Spinal cord (tissue), 10 donors: Measurements from ENCODE around the gene CDC42EP2. TPM values are rescaled to one million over a fixed set of nuclear protein-coding genes. Genes with fewer than 3 reads are reported as not detected.

Source experiments
- DNase-seq, 6 donors: peaks; one replicate each; pipeline versions ENCODE4 v3.0.0 to v3.0.0-alpha.2; 2013 to 2015; ENCODE audit warnings: low spot score in 6 of 6, low read depth in 4 of 6
- H3K27ac ChIP-seq: one replicate; pipeline ENCODE4 v1.5.1; 2013; ENCODE audit warnings: low read depth, low read length, control low read depth
- H3K27me3 ChIP-seq: one replicate; pipeline ENCODE4 v1.6.1; 2013; ENCODE audit warnings: low read length; ENCODE audit not compliant: control insufficient read depth, insufficient read depth
- H3K36me3 ChIP-seq: one replicate; pipeline ENCODE4 v1.6.1; 2013; ENCODE audit warnings: low read length; ENCODE audit not compliant: control insufficient read depth, insufficient read depth
- H3K4me1 ChIP-seq: one replicate; pipeline ENCODE4 v1.6.1; 2013; ENCODE audit warnings: low read length; ENCODE audit not compliant: control insufficient read depth, insufficient read depth
- H3K4me3 ChIP-seq: one replicate; pipeline ENCODE4 v1.5.1; 2013; ENCODE audit warnings: low read depth, low read length, control low read depth
- H3K9me3 ChIP-seq: one replicate; pipeline ENCODE4 v1.6.1; 2013; ENCODE audit warnings: low read length; ENCODE audit not compliant: control insufficient read depth, insufficient read depth
- WGBS: methylation state at CpG from one replicate; pipeline ENCODE4 v1.1.5; 2013; ENCODE audit warnings: missing lambda C conversion rate; ENCODE audit not compliant: insufficient coverage; 5-methylcytosine and 5-hydroxymethylcytosine counted together
- polyA plus RNA-seq, 2 donors: library from polyadenylated mRNA; unstranded; fragments of 120-200 nt; gene quantifications; one replicate each; pipeline ENCODE4 v1.2.1, GENCODE V29; 2013; ENCODE audit not compliant: insufficient read length in 2 of 2
- total RNA-seq, 2 donors: library from RNA; depleted of rRNA in 1 of 2; stranded (reverse); fragments of 120-200 nt in 1 of 2; fragments of >200 nt in 1 of 2; gene quantifications; one replicate each; pipeline versions ENCODE4 v1.2.3 to v1.2.4, GENCODE V29; 2013 to 2014
- donor health status: healthy.

CDC42EP2 gene
- total and polyA plus RNA-seq, 4 donors = 5.7 to 10.0 (median 7.1) TPM

DNA sequence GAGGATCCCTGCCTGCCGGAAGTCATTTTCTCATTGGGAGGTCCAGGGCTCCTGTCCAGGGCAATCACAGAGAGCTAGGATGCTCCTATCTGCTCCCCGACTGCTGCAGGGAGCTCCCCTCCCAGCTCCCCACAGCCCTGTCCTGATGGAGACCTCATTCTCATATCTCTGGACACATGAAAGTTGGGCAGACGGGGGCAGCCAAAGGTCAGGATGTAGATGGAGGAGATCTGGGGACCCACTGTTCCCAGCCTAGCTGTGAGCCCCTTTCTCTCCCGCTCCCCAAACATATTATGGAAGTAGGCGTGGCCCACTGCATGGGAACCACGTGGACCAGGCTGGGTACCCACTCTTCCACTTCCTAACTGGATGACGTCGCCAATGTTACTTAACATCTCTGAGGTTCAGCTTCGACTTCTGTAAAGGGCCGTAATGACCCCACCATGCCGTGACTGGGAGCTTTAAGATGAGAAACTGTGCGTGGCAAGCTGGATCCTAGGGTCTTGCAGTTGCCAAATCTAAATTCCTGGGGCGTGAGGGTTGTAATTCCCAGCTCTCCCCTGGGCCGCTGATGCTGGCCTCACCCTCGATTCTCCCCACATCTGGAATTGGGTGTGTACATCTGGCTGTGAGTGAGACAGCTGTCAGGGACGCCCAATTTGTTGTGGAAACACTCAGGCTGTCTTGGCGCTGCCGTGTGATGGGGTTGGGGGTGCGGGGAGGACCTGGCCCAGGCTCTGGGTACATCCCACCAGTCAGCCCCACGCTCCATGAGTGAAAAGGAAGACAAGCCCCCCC lies 1.8 kb downstream of the CDC42EP2 start:
- 52% methylated on average over 13 of the region's 20 CpGs for WGBS
- DNase-seq = peak in 1 of 6 donors; percentile 22
- Histone ChIP-seq H3K9me3 (no peaks in the 10 kb centered on the region), H3K4me3 (peak overlapping the region; percentile 80), H3K27ac (peak overlapping the region; percentile 64), H3K4me1 (peaks cover 47% of the 10 kb centered on the region), H3K27me3 (no peaks in the 10 kb centered on the region), H3K36me3 (peaks cover 10% of the 10 kb centered on the region)

DNA sequence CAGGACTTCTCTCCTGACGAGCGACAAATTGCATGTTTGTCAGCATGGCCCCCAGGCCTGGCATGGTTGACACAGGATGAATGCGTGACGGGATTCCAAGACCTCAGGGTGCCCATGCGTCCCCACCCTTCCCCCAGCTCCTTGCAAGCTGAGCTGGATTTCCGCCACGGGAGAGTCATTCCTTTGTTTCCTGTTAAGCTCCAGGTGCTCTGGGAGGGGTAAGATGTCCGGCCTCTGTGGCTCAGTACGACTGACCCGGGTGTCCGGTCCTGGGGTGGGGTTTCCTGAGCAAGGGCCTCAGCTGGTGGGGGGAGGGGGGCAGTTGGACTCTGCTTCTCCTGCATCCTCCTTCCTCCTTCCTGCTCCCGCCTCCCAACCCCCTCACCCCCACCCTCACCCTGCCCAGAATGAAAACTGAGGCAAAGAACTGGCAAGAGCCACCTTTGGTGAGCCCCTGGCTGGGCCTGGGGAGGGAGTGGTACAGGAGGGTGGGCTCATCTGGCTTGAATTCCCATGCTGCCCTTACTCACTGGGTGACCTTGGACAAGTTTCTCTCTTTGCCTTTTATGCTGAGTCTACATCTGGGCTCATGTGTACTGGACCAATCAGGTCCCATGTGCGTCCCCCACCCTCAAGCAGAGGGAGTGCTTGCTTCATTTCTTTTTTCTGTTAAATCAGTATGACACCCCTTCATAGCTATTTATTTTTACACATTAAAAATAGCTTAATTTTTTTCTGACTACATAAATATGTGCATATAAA lies 2.5 kb downstream of the CDC42EP2 start:
- WGBS = 27% methylated on average over 4 of the region's 13 CpGs

DNA sequence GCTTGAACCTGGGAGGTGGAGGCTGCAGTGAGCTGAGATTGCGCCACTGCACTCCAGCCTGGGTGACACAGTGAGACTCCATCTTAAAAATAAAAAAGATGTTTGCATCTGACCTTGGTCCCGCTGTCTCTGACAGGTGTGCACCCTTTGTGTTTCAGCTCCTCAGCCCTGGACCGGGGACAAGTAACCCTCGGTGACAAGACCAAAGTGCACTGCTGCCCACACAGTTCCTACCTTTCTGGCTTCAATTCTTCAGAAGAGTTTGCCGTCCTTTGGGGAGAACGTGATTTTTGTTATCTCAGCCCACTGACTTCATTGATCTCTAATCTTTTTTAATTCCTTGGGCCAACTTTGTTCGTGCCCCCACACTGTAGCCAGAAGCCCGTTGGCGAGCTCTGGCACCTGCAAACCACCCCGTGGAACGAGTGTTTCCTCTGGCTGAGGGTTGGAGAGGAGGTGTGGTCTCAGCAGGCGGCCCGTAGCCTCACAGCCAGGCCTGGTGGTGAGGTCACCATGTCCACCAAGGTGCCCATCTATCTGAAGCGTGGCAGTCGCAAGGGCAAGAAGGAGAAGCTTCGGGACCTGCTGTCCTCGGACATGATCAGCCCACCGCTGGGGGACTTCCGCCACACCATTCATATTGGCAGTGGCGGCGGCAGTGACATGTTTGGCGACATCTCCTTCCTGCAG lies 5.9 kb downstream of the CDC42EP2 start:
- Histone ChIP-seq H3K27ac (no peak overlapping the region), H3K4me3 (no peak overlapping the region), H3K27me3 (no peaks in the 10 kb centered on the region), H3K36me3 (peaks cover 26% of the 10 kb centered on the region), H3K4me1 (peaks cover 38% of the 10 kb centered on the region), H3K9me3 (no peaks in the 10 kb centered on the region)
- no peak for DNase-seq
- 90% methylated on average over 22 of the region's 22 CpGs for WGBS

More for the DNA sequence above, 2.5 kb downstream of the CDC42EP2 start:
- peaks cover 18% of the 10 kb centered on the region for H3K36me3 ChIP-seq
- peaks cover 55% of the 10 kb centered on the region for H3K4me1 ChIP-seq
- peak overlapping the region; percentile 64 for H3K27ac ChIP-seq
- H3K9me3 ChIP-seq = no peaks in the 10 kb centered on the region
- peak in 2 of 6 donors; percentile 49 to 60 for DNase-seq
- peak overlapping the region; percentile 80 for H3K4me3 ChIP-seq
- H3K27me3 ChIP-seq = no peaks in the 10 kb centered on the region

DNA sequence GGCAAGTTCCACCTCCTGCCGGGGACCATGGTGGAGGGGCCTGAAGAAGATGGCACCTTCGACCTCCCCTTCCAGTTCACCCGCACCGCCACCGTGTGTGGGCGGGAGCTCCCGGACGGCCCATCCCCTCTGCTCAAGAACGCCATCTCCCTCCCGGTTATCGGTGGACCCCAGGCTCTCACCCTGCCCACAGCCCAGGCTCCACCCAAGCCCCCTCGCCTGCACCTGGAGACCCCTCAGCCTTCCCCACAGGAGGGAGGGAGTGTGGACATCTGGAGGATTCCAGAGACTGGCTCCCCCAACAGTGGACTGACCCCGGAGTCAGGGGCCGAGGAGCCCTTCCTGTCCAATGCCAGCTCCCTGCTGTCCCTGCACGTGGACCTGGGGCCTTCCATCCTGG lies 6.4 kb downstream of the CDC42EP2 start:
- no peak overlapping the region for H3K4me3 ChIP-seq
- WGBS = 94% methylated on average over 11 of the region's 15 CpGs
- no peak for DNase-seq
- no peaks in the 10 kb centered on the region for H3K27me3 ChIP-seq
- H3K27ac ChIP-seq = no peak overlapping the region
- peaks cover 26% of the 10 kb centered on the region for H3K36me3 ChIP-seq
- peaks cover 33% of the 10 kb centered on the region for H3K4me1 ChIP-seq
- no peaks in the 10 kb centered on the region for H3K9me3 ChIP-seq

DNA sequence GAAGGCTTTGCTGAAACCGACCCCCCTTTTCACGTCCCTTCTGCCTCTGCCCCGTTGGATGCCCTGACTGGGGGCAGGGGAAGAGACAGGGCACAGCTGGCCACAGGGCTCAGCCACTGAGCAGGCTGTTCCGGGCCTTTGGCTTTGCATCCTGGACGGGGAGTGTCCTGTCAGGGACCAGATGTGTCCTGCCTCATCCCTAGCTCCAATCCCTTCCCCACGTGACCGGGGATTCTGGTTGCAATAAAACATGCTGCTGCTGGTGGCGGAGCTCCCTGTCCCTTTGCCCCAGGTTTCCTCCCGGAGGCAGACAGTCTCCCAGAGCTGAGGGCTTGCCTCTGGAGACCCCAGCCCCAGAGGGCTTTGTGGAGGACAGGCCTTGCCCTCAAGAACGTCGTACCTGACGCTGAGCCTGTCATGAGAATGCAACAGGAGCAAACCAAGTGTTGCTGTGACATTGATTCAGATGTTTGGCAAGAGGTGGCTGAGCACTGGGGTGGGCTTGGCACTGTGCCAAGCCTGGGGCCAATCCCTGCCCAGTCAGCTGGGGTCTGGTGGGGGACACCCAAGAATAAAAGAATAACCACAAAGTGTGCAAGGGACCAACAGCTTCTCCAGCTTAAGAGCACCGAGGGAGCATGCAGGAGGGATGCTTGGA lies 7.3 kb downstream of the CDC42EP2 start:
- WGBS = 53% methylated on average over 13 of the region's 13 CpGs
- H3K36me3 ChIP-seq = peaks cover 26% of the 10 kb centered on the region
- DNase-seq = peak in 1 of 6 donors; percentile 9
- peaks cover 24% of the 10 kb centered on the region for H3K4me1 ChIP-seq
- no peak overlapping the region for H3K27ac ChIP-seq
- no peak overlapping the region for H3K4me3 ChIP-seq
- no peaks in the 10 kb centered on the region for H3K9me3 ChIP-seq
- H3K27me3 ChIP-seq = no peaks in the 10 kb centered on the region

DNA sequence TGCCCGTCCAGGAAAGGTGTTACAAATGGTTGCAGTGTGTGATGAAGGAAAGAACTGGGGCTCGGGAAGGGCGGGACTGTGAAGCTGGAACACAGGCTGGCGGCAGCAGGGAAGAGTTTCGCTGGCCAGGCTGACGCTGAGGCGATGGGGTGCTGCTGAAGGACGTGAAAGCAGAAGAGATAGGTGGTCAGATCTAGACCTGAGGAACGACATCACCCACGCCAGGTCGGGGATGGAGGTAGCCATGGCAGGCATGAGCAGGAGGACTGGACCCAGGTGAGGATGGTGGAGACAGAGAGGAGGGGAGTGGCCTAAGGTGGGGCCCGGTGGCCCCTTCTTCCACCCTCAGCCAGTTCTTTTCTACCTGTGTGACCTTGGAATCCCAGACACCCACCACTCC lies 9.1 kb downstream of the CDC42EP2 start:
- no peak for DNase-seq
- WGBS = 82% methylated on average over 11 of the region's 12 CpGs

DNA sequence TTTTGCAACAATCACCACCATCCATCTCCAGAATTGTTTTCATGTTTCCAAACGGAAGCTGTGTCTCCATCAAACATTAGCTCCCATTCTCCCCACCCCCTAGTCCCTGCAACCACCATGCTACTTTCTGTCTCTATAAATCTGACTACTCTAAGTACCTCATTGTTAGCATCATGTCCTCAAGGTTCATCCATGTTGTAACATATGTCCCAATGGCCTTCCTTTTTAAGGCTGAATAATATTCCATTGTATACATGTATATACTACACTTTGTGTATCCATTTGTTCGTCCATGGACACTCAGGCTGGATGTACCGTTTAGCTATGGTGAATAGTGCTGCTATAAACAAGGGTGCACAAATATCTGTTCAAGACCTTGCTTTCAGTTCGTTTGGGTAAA lies 10.8 kb downstream of the CDC42EP2 start:
- peaks cover 15% of the 10 kb centered on the region for H3K4me1 ChIP-seq
- no peaks in the 10 kb centered on the region for H3K9me3 ChIP-seq
- H3K27ac ChIP-seq = no peak overlapping the region
- H3K27me3 ChIP-seq = no peaks in the 10 kb centered on the region
- WGBS = 85% methylated on average over 4 of the region's 4 CpGs
- H3K4me3 ChIP-seq = no peak overlapping the region
- no peak for DNase-seq
- H3K36me3 ChIP-seq = peaks cover 26% of the 10 kb centered on the region

More for the DNA sequence above, 9.1 kb downstream of the CDC42EP2 start:
- Histone ChIP-seq H3K27me3 (no peaks in the 10 kb centered on the region), H3K4me3 (no peak overlapping the region), H3K27ac (no peak overlapping the region), H3K4me1 (peaks cover 15% of the 10 kb centered on the region), H3K36me3 (peaks cover 26% of the 10 kb centered on the region), H3K9me3 (no peaks in the 10 kb centered on the region)

DNA sequence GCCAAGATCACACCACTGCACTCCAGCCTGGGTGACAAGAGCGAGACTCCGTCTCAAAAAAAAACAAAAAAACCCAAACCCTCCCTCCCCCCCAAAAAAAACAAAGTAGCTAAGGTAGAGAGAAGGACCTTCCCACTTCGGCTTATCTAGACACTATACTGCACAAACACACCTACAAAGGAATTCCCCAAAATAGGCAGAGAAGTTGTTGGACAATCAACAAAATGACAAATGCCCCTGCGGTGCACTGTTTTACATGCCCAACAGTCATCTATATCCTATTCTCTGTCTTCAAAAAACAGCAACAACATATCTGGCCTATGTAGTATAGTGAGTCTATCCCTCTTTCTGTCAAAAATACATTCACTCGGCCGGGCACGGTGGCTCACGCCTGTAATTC lies 12.4 kb downstream of the CDC42EP2 start:
- peaks cover 4% of the 10 kb centered on the region for H3K4me1 ChIP-seq
- H3K27ac ChIP-seq = no peak overlapping the region
- H3K9me3 ChIP-seq = no peaks in the 10 kb centered on the region
- H3K27me3 ChIP-seq = no peaks in the 10 kb centered on the region
- WGBS = 93% methylated on average over 4 of the region's 8 CpGs
- H3K36me3 ChIP-seq = peaks cover 11% of the 10 kb centered on the region
- no peak for DNase-seq
- no peak overlapping the region for H3K4me3 ChIP-seq

DNA sequence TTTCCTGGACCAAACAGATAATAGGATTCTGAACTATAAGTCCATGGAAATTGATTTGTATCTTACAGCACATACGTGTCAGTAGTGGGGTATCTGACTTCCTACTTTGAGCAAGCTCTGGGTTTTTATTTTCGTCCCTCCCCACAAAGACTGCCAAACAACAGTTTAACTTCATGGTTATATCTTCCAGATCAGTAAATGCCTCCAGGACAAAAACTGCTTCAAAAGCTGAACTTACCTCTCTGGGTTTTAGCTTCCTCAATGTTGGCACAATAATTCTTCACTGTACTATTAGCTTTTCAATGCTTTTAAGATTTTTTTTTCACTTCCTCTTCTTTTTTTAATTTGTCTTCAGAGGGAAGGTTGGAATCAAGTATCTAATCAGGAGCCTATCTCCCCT lies 14.8 kb downstream of the CDC42EP2 start:
- Histone ChIP-seq H3K4me3 (no peak overlapping the region), H3K9me3 (no peaks in the 10 kb centered on the region), H3K36me3 (no peaks in the 10 kb centered on the region), H3K27me3 (no peaks in the 10 kb centered on the region), H3K27ac (no peak overlapping the region), H3K4me1 (no peaks in the 10 kb centered on the region)
- no peak for DNase-seq
- WGBS = 73% methylated on average over 2 of the region's 2 CpGs
